GM18870 (cell line): ENCODE measurements around the gene AVPR1A.

Experiments used
- ATAC-seq: cut with Tn5 transposase; IDR thresholded peaks from one replicate; pipeline ENCODE4 v1.9.1; 2021; ENCODE audit warnings: moderate library complexity; ENCODE audit not compliant: unreplicated experiment

The AVPR1A gene

GRCh38 chr12:63095369-63095980 is 55.5 kb downstream of the AVPR1A start:
- ATAC-seq, result no peak

GRCh38 chr12:63093711-63094110 is 57.3 kb downstream of the AVPR1A start:
- no peak for ATAC-seq

- no peak for ATAC-seq
Measured at GRCh38 chr12:63093084-63093483, 57.9 kb downstream of the AVPR1A start.
